Activated T-cell treated with anti-CD3 and anti-CD28 coated beads, Interleukin-2, amount 50 U/mL, for 72 hours (primary cell): ENCODE measurements around the gene CBX5. TPM values are rescaled to one million over a fixed set of nuclear protein-coding genes. Genes with fewer than 3 reads are reported as not detected.
"Not testable (repeated sequence)": the region's sequence is repeated elsewhere in the genome, so short reads cannot be mapped to it uniquely, and the experiment has no call there.

Experiments used
- ATAC-seq, 2 donors: fragments of 150-1000 bp; cut with Tn5 transposase; replicated peaks in 1 of 2; 2 replicates each; pipeline ENCODE4 v1.10.0; 2021; ENCODE audit warnings: moderate library complexity in 2 of 2, mild to moderate bottlenecking in 1 of 2
- DNase-seq, 2 donors: peaks; one replicate each; pipeline ENCODE4 v3.0.0; 2021 to 2022; ENCODE audit warnings: mixed read lengths in 1 of 2
- H3K27ac Mint-ChIP-seq: one replicate; pipeline ENCODE4 v1.8.0; 2022; ENCODE audit warnings: mild to moderate bottlenecking, moderate library complexity, mixed read lengths
- H3K27me3 Mint-ChIP-seq: one replicate; pipeline ENCODE4 v1.8.0; 2022; ENCODE audit warnings: low read depth, mixed read lengths
- H3K36me3 Mint-ChIP-seq, 2 donors: one replicate each; pipeline ENCODE4 v1.8.0; 2022; ENCODE audit warnings: mixed read lengths in 2 of 2, mild to moderate bottlenecking in 1 of 2; ENCODE audit not compliant: insufficient read depth in 2 of 2
- H3K4me1 Mint-ChIP-seq: one replicate; pipeline ENCODE4 v1.8.0; 2022; ENCODE audit warnings: low read depth, mixed read lengths
- H3K4me3 Mint-ChIP-seq, 2 donors: one replicate each; pipeline ENCODE4 v1.8.0; 2022; ENCODE audit warnings: mild to moderate bottlenecking in 2 of 2, mixed read lengths in 2 of 2, moderate library complexity in 2 of 2
- H3K9me3 Mint-ChIP-seq, 2 donors: one replicate each; pipeline ENCODE4 v1.8.0; 2022; ENCODE audit warnings: mixed read lengths in 2 of 2
- total RNA-seq, 2 donors: library from RNA; stranded (reverse); gene quantifications; one replicate each; pipeline ENCODE4 v1.2.3, GENCODE V29; 2022

The CBX5 gene
- total RNA-seq, 2 donors from 2014 or later, result 89.4 to 108 TPM

DNA sequence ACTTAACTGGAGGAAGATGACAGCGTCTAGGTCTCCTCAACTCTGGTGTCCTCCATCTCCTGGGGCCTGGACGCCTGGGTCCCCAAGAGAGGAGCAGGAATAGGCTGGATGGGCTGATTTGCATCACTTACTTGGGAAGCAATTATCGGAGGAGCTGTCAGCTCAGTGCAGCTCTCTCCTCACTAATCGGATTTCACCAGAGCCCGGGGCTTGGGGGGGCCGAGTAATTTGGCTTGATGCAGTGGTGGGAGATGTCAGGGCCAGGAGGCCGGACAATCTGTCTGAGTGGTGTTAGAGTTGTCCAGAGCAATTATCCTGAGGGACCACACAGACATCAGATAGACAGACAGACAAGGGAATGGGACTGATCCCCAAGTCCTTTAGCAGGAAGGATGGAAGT, 86.5 kb downstream of the CBX5 start:
- ATAC-seq, result no peak
- no peak overlapping the region for H3K4me3 Mint-ChIP-seq
- H3K36me3 Mint-ChIP-seq, result no peaks in the 10 kb centered on the region
- H3K27me3 Mint-ChIP-seq, result peaks cover 68% of the 10 kb centered on the region
- H3K4me1 Mint-ChIP-seq, result peaks cover 5% of the 10 kb centered on the region
- no peak overlapping the region for H3K27ac Mint-ChIP-seq
- DNase-seq, result no peak
- H3K9me3 Mint-ChIP-seq, result no peaks in the 10 kb centered on the region

DNA sequence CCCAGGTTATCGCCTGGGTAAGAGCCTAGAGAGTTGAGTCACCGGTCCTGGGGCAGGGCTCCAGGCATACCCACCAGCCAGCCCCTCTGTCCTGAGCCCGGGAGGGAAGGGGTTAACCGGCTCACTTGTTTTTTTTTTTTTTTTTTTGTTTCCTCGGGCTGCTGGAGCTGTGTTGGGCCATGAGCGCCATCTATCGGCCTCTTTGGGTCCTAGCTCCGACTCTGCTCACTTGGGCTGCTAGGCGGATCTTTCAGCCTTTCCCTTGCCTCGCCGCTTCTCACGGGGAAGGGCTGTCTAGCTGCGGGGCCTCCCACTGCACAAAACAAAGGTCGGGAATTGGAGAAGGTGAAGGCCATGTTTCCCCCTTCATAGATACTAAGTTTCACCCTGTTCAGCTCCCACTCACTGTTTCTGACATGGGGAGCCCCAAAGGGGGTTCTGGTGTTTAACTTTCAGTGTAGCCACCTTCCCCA, 88.3 kb downstream of the CBX5 start:
- no peaks in the 10 kb centered on the region for H3K36me3 Mint-ChIP-seq
- no peaks in the 10 kb centered on the region for H3K9me3 Mint-ChIP-seq
- peaks cover 14% of the 10 kb centered on the region for H3K4me1 Mint-ChIP-seq
- no peak overlapping the region for H3K4me3 Mint-ChIP-seq
- peaks cover 49% of the 10 kb centered on the region for H3K27me3 Mint-ChIP-seq
- DNase-seq (peak; percentile 80), ATAC-seq (peak; percentile 51 to 58)
- H3K27ac Mint-ChIP-seq, result no peak overlapping the region

DNA sequence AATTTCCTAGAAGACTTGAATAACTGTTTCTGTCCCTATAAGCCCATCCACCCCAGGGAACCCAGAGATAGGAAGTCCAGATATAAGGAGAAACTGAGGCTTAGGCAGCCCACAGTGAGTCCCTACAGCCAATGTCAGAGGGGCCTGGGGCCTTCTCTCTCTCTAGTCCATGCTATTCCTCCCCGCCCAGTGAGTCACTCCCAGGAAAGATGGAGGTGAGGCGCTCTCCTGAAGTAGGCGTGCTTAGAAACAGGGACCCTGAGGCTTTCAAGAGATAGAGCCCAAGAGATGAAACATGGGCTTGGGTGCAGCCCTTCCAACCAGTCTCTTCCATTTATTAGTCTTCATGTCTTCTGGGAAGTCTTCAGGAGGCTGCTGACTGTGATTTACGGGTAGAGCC, 88.8 kb downstream of the CBX5 start:
- no peak overlapping the region for H3K27ac Mint-ChIP-seq
- peaks cover 45% of the 10 kb centered on the region for H3K27me3 Mint-ChIP-seq
- H3K4me3 Mint-ChIP-seq, result no peak overlapping the region

DNA sequence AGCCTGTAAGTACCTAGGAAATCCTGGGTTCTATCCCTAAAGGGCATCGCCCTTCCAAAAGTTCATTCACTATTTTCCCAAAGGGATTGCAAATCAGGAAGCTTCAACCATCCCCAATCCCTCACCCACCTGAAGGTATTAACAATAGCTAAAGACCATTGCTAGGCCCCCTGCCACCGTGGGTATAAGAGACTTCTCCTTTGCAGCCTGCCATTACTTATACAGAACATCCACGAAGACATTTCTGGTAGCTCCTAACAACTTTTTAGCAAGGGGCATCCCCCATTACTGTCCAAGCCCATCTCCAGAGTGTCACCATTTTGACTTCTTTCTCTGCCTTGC, 90.8 kb downstream of the CBX5 start:
- Mint-ChIP-seq H3K27me3 (peaks cover 28% of the 10 kb centered on the region), H3K27ac (peak overlapping the region; percentile 31)
- peak in 1 of 2 donors; percentile 11 for DNase-seq

More for the DNA sequence above, 88.8 kb downstream of the CBX5 start:
- no peaks in the 10 kb centered on the region for H3K36me3 Mint-ChIP-seq
- H3K4me1 Mint-ChIP-seq, result peaks cover 14% of the 10 kb centered on the region
- ATAC-seq (no peak), DNase-seq (no peak)
- H3K9me3 Mint-ChIP-seq, result no peaks in the 10 kb centered on the region

DNA sequence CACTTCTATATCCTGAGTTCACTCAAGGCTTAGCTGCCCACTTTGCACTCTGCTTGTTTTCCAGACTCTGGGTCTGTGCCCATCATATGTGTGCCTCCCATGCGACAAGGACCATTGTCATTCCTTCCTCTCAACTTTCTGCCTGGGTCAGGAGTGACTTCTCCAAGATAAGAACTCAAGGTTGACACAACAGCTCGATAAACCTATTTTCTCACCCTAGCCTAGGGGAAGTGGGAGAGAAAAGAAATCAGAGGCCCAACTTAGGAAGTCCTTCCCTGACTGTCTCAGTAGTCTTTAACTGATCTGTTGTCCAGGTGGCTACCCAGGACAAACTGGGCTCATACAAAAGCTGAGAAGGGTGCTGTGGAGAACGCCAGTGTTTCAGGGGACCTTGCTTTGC, 92.8 kb downstream of the CBX5 start:
- no peak for ATAC-seq
- DNase-seq, result no peak
- H3K4me3 Mint-ChIP-seq, result peak overlapping the region; percentile 73 to 81
- H3K9me3 Mint-ChIP-seq, result no peaks in the 10 kb centered on the region
- H3K4me1 Mint-ChIP-seq, result peaks cover 14% of the 10 kb centered on the region
- H3K36me3 Mint-ChIP-seq, result no peaks in the 10 kb centered on the region
- H3K27ac Mint-ChIP-seq, result no peak overlapping the region
- H3K27me3 Mint-ChIP-seq, result peaks cover 17% of the 10 kb centered on the region

More for the DNA sequence above, 90.8 kb downstream of the CBX5 start:
- peaks cover 14% of the 10 kb centered on the region for H3K4me1 Mint-ChIP-seq
- ATAC-seq, result peak in 1 of 2 donors; percentile 12
- no peaks in the 10 kb centered on the region for H3K36me3 Mint-ChIP-seq
- H3K9me3 Mint-ChIP-seq, result no peaks in the 10 kb centered on the region
- peak overlapping the region; percentile 83 to 86 for H3K4me3 Mint-ChIP-seq

DNA sequence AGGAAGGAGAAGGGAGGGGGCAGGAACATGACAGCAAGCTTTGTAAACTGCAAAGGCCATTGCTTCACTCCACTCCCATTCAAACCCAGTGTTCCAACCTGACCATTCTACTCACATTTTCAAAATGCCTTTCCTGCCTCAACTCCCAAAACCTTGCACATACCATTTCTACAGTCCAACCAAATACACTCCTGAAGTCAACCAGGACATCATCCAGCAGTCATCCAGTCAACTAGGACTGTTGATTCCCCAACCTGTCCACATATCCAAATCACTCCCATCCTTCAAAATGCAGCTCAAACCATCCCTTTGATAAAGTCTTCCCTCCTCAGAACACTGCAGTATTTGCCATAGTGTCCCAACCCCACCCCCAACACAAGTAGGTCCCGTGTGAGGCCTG, 94.0 kb downstream of the CBX5 start:
- Mint-ChIP-seq H3K9me3 (no peaks in the 10 kb centered on the region), H3K27ac (no peak overlapping the region), H3K36me3 (no peaks in the 10 kb centered on the region), H3K27me3 (peaks cover 13% of the 10 kb centered on the region), H3K4me3 (no peak overlapping the region), H3K4me1 (peaks cover 9% of the 10 kb centered on the region)
- no peak for DNase-seq
- ATAC-seq, result no peak

DNA sequence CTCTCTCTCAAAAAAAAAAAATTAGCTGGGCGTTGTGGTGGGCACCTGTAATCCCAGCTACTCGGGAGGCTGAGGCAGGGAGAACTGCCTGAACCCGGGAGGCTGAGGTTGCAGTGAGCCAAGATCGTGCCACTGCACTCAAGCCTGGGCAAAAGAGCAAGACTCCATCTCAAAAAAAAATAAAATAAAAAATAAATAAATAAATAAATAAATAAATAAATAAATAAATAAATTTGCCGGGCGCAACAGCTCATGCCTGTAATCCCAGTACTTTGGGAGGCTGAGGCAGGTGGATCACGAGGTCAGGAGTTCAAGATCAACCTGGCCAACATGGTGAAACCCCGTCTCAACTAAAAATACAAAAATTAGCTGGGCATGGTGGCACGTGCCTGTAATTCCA, 94.6 kb downstream of the CBX5 start:
- H3K27ac Mint-ChIP-seq, H3K27me3 Mint-ChIP-seq, H3K36me3 Mint-ChIP-seq, H3K4me1 Mint-ChIP-seq, ATAC-seq, H3K4me3 Mint-ChIP-seq, H3K9me3 Mint-ChIP-seq, DNase-seq: not testable (repeated sequence)

DNA sequence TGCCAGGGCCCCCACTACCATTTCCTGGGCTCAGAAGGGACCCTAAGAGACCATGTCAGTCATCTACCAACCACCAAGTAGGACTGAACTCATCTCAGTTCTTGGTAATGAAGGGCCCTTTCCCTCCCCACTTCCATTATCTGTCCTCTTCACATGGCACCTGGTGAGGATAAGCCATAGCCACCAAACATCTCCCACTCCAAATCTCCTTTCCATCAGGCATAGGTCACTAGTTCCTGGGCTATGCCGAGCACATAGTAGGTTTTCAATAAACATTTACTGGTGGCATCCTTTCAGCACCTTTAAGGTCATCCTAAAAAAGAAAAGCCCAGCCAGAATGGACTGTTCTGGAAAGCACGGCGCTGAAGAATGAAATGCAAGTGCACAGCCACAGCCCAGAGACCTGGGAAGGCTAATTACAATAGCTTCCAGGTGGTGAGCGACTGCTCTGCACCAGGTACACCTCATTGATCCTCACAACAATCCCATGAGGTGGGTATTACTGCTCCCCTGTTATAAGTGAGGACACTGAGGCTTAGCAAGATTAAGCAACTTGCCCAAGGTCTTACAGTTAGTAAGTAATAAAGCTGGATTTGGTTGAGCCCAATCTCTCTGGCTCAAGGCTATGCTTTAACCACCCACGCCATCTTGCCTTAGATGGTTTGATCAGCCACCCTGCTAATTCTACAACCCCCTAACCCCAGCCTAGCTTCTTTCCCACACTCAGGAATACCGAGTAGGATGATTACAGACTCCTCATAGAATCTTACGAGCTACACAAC, 95.7 kb downstream of the CBX5 start:
- Mint-ChIP-seq H3K4me3 (no peak overlapping the region), H3K27me3 (no peaks in the 10 kb centered on the region), H3K4me1 (peaks cover 9% of the 10 kb centered on the region), H3K36me3 (no peaks in the 10 kb centered on the region), H3K9me3 (no peaks in the 10 kb centered on the region), H3K27ac (no peak overlapping the region)
- DNase-seq (no peak), ATAC-seq (no peak)

DNA sequence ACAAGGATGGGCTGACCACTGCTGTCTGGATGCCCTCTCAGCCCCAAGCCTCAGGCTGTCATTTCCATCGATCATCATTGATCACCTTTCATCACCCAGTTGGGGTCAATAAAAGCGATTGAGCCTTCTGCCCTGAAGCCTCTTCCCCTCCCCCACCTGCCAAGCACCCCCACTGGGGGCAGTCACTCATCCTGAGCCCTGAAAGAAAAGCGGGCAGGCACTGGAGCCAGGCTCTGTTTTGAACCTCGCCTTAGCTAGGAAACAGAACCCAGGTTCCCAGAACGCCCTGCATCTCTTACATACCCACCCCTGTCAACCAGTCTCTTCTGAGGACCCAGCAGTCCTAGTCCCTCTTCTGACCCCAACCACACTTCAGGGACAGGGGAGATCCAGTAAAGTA, 96.9 kb downstream of the CBX5 start:
- H3K27ac Mint-ChIP-seq, result no peak overlapping the region
- H3K4me3 Mint-ChIP-seq, result no peak overlapping the region
- no peak for DNase-seq
- H3K27me3 Mint-ChIP-seq, result no peaks in the 10 kb centered on the region
- H3K36me3 Mint-ChIP-seq, result no peaks in the 10 kb centered on the region
- ATAC-seq, result no peak
- H3K9me3 Mint-ChIP-seq, result no peaks in the 10 kb centered on the region
- peaks cover 9% of the 10 kb centered on the region for H3K4me1 Mint-ChIP-seq

DNA sequence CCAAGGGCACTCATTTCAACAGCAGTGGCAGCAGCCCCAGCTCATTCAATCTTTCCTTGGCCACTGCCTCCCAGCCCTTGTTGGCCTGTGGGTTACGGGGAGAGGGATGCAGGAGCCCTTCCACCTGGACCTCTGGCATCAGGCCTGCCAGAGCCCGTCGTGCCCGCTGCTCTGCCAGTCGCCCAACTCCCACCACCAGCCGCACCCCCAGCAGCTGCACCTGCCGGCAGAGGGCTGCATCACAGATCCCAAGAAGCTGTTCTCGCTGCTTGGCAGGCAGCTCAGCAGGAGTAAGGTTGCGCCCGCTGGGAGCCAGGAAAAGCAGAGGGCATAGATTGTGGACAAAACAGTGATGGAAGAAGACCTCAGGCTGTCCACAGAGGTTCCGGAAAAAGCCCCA, 97.8 kb downstream of the CBX5 start:
- ATAC-seq (no peak), DNase-seq (no peak)
- H3K4me1 Mint-ChIP-seq, result peaks cover under 1% of the 10 kb centered on the region
- no peaks in the 10 kb centered on the region for H3K27me3 Mint-ChIP-seq
- H3K36me3 Mint-ChIP-seq, result no peaks in the 10 kb centered on the region
- H3K9me3 Mint-ChIP-seq, result no peaks in the 10 kb centered on the region
- H3K4me3 Mint-ChIP-seq, result no peak overlapping the region
- no peak overlapping the region for H3K27ac Mint-ChIP-seq

Other genes with a start within 250 kb of the CBX5 start
- not detected for gene HOXC5, start 247.1 kb downstream of the CBX5 start, total RNA-seq
- gene HOXC4, start 226.3 kb downstream of the CBX5 start, total RNA-seq, result 1 to 10 TPM in 1 of 2 donors, under 1 TPM in 1; 1.00 to 1.1 TPM
- gene SMUG1, start 91.1 kb downstream of the CBX5 start, total RNA-seq, result 10 to 100 TPM; 21.4 to 24.9 TPM
- gene HNRNPA1, start 604 bp upstream of the CBX5 start, total RNA-seq, result 1,000 to 10,000 TPM; 1,863 to 1,950 TPM
- gene NFE2, start 20.9 kb upstream of the CBX5 start, total RNA-seq, result under 1 TPM in 1 of 2 donors, not detected in 1; 0.19 TPM
- 100 to 1,000 TPM; 124 to 135 TPM for gene COPZ1, start 45.0 kb upstream of the CBX5 start, total RNA-seq
- 10 to 100 TPM in 1 of 2 donors, 1 to 10 TPM in 1; 3.8 to 16.0 TPM for gene GPR84, start 84.4 kb upstream of the CBX5 start, total RNA-seq
- 1 to 10 TPM; 1.3 to 2.8 TPM for gene ZNF385A, start 104.6 kb upstream of the CBX5 start, total RNA-seq
- gene ITGA5, start 139.1 kb upstream of the CBX5 start, total RNA-seq, result 10 to 100 TPM; 20.6 to 27.4 TPM
- gene GTSF1, start 193.5 kb upstream of the CBX5 start, total RNA-seq, result 10 to 100 TPM in 1 of 2 donors, 1 to 10 TPM in 1; 8.5 to 12.4 TPM
- 100 to 1,000 TPM; 124 to 148 TPM for gene NCKAP1L, start 217.6 kb upstream of the CBX5 start, total RNA-seq